Bronchial epithelial cell (primary cell): ENCODE data around the gene A1BG. TPM values are rescaled to one million over a fixed set of nuclear protein-coding genes. Genes with fewer than 3 reads are reported as not detected.
A peak's percentile ranks its signal among the peaks of the same experiment; 100 is the strongest.

ENCODE experiments used
- DNase-seq: peaks from one replicate; pipeline ENCODE4 v3.0.0-alpha.2; 2010; ENCODE audit warnings: low read depth
- FAIRE-seq: peaks from 2 replicates; lab custom pipeline; 2011; peaks lifted over from hg19 to GRCh38; lab: Jason Lieb, UNC
- H3K27me3 ChIP-seq: 2 replicates; pipeline ENCODE4 v1.5.1; 2011; ENCODE audit warnings: low read length; ENCODE audit not compliant: control insufficient read depth, insufficient read depth
- H3K36me3 ChIP-seq: 2 replicates; pipeline ENCODE4 v1.5.1; 2011; ENCODE audit warnings: low read length; ENCODE audit not compliant: control insufficient read depth, insufficient read depth
- H3K4me3 ChIP-seq: 2 replicates; pipeline ENCODE4 v1.5.1; 2011; ENCODE audit warnings: mild to moderate bottlenecking, low read depth, low read length, control low read depth
- CTCF ChIP-seq: IDR thresholded peaks from 2 replicates; pipeline ENCODE4 v1.5.1; 2011; ENCODE audit warnings: mild to moderate bottlenecking, moderate library complexity, low read length, control low read depth, inconsistent platforms; ENCODE audit not compliant: insufficient read depth, severe bottlenecking
- total RNA-seq: library from RNA; depleted of rRNA; stranded (reverse); fragments of >200 nt; gene quantifications from 2 replicates; pipeline ENCODE4 v1.2.1, GENCODE V29; 2014

A1BG gene
- total RNA-seq, 1 donor from 2014 or later: 2.1 TPM

DNA sequence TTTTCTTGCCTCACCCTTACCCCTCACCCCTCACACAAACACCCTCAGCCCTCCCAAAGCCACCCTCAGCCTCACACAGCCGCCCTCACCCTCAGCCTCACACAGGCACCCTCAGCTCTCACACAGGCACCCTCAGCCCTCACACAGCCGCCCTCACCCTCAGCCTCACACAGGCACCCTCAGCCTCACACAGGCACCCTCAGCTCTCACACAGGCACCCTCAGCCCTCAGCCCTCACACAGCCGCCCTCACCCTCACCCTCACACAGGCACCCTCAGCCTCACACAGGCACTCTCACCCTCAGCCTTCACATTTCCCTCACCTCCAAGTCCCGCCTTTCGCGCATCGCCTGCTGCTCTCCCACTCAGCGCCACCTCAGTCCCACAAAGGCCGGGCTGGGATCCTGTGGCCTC lies 26.8 kb downstream of the A1BG start:
- no peak for FAIRE-seq
- Histone ChIP-seq H3K4me3 (peak overlapping the region; percentile 74), H3K36me3 (peaks cover 4% of the 10 kb centered on the region), H3K27me3 (no peaks in the 10 kb centered on the region)
- no peak for TF ChIP-seq CTCF
- DNase-seq: no peak

DNA sequence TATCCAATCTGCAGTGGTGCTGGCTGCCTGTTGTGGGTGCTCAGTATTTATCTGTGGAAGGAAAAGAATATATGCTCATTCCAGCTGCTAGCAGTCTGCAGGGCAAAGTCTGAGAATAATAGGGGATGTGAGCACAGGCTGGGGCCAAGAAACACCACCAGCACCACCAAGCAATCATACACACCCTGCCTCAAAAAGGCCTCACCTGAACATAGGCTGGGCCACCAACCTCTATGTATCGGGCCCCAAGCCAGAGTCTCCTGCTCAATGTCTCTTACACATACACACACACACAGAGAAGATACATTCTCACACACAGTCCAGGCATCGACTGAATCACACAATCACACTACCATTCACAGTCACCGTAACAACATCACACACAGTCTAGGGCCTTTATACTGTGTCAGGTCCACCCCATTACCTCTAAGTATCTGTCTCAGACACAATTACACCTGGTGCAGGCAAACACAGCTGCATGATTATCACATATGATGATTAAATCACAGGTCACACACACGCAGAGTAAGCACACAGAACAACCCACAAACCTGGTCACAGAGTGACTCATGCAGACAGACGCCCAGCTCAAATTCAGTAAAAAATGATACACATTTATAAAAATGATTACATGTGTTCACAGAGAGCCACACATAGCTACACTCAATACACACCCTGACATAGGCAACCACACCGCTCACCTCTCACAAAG lies 27.8 kb downstream of the A1BG start:
- no peaks in the 10 kb centered on the region for H3K27me3 ChIP-seq
- DNase-seq: peak; percentile 82
- no peak for TF ChIP-seq CTCF
- peaks cover 4% of the 10 kb centered on the region for H3K36me3 ChIP-seq
- H3K4me3 ChIP-seq: peak overlapping the region; percentile 74
- FAIRE-seq: peak; percentile 43

GRCh38 chr19:58319241-58319640 lies 34.1 kb downstream of the A1BG start:
- peak; percentile 65 for DNase-seq
- H3K36me3 ChIP-seq: peaks cover 9% of the 10 kb centered on the region
- FAIRE-seq: peak; percentile 100

DNA sequence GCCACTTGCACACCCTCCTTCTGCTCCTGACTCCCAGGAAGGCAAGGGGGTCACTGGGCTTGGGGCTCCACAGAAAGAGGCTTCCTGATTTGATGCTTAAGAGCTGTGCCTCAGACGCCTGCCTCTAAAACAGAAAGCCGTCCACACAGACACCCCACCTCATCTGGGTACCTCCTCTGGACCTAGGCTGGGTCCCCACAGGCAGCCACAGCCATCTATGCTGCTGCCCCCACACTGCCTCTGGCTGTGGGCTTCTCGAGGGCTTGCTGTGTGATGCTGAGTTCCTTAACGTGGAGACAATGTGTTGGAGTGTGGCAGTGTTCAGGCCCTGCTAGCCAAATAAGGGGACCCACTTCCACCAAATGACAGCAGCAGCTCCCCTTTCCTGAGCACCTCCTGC lies 35.0 kb downstream of the A1BG start:
- no peak for FAIRE-seq

More at GRCh38 chr19:58319241-58319640, 34.1 kb downstream of the A1BG start:
- no peak for TF ChIP-seq CTCF
- Histone ChIP-seq H3K4me3 (no peak overlapping the region), H3K27me3 (no peaks in the 10 kb centered on the region)

GRCh38 chr19:58317476-58318072 lies 35.7 kb downstream of the A1BG start:
- no peak overlapping the region for H3K4me3 ChIP-seq
- DNase-seq: peak; percentile 29
- H3K27me3 ChIP-seq: no peaks in the 10 kb centered on the region
- peaks cover 12% of the 10 kb centered on the region for H3K36me3 ChIP-seq
- FAIRE-seq: no peak
- TF ChIP-seq CTCF: no peak

More for the DNA sequence above, 35.0 kb downstream of the A1BG start:
- Histone ChIP-seq H3K36me3 (peaks cover 12% of the 10 kb centered on the region), H3K4me3 (no peak overlapping the region), H3K27me3 (no peaks in the 10 kb centered on the region)
- DNase-seq: no peak
- TF ChIP-seq CTCF: no peak
